Keratinocyte (primary cell): ENCODE measurements around the gene FAR1. TPM values are rescaled to one million over a fixed set of nuclear protein-coding genes. Genes with fewer than 3 reads are reported as not detected.
"Not testable (repeated sequence)": the region's sequence is repeated elsewhere in the genome, so short reads cannot be mapped to it uniquely, and the experiment has no call there.

Experiments used
- DNase-seq: peaks from one replicate; pipeline ENCODE4 v3.0.0-alpha.2; 2011; ENCODE audit warnings: low read depth, missing footprints, low spot score
- FAIRE-seq: peaks from 2 replicates; lab custom pipeline; 2011; peaks lifted over from hg19 to GRCh38; lab: Jason Lieb, UNC
- H2AFZ ChIP-seq: 2 replicates; pipeline ENCODE4 v1.6.0; 2012; ENCODE audit warnings: low read length, control low read depth, inconsistent platforms; ENCODE audit not compliant: control insufficient read depth
- H3K27ac ChIP-seq: 2 replicates; pipeline ENCODE4 v1.5.1; 2011; ENCODE audit warnings: low read length; ENCODE audit not compliant: control insufficient read depth, insufficient read depth
- H3K27me3 ChIP-seq: 3 replicates; pipeline ENCODE4 v1.6.0; 2011; ENCODE audit warnings: low read length; ENCODE audit not compliant: control insufficient read depth, insufficient read depth; ENCODE audit errors: extremely low read depth
- H3K36me3 ChIP-seq, 2 experiments: 2 replicates in 1 of 2; 3 replicates in 1 of 2; pipeline ENCODE4 v1.5.1; 2011; ENCODE audit warnings: low read length in 2 of 2, mild to moderate bottlenecking in 1 of 2; ENCODE audit not compliant: control insufficient read depth in 2 of 2, insufficient read depth in 2 of 2; ENCODE audit errors: extremely low read depth in 1 of 2
- H3K4me1 ChIP-seq: 3 replicates; pipeline ENCODE4 v1.5.1; 2011; ENCODE audit warnings: low read length; ENCODE audit not compliant: control insufficient read depth, insufficient read depth; ENCODE audit errors: extremely low read depth
- H3K4me2 ChIP-seq: 3 replicates; pipeline ENCODE4 v1.6.0; 2011; ENCODE audit warnings: low read depth, low read length; ENCODE audit not compliant: control insufficient read depth, insufficient read depth; ENCODE audit errors: extremely low read depth
- H3K4me3 ChIP-seq, 3 experiments: fragments of 200-600 bp in 1 of 3; sonication (generic) in 1 of 3; 2 replicates in 2 of 3; 3 replicates in 1 of 3; pipeline ENCODE4 v1.5.1; 2011 to 2016; ENCODE audit warnings: low read length in 3 of 3, mild to moderate bottlenecking in 3 of 3, control low read depth in 2 of 3, inconsistent platforms in 1 of 3, low read depth in 1 of 3, mixed read lengths in 1 of 3, mixed run types in 1 of 3, moderate library complexity in 1 of 3; ENCODE audit not compliant: control insufficient read depth in 2 of 3, insufficient read depth in 2 of 3; ENCODE audit errors: extremely low read depth in 1 of 3
- H3K79me2 ChIP-seq: 2 replicates; pipeline ENCODE4 v1.6.0; 2012; ENCODE audit warnings: low read length; ENCODE audit not compliant: control insufficient read depth, insufficient read depth
- H3K9ac ChIP-seq: 3 replicates; pipeline ENCODE4 v1.6.0; 2011; ENCODE audit warnings: low read length; ENCODE audit not compliant: control insufficient read depth, insufficient read depth; ENCODE audit errors: extremely low read depth
- H3K9me1 ChIP-seq: 3 replicates; pipeline ENCODE4 v1.6.0; 2011; ENCODE audit warnings: low read length; ENCODE audit not compliant: control insufficient read depth, insufficient read depth; ENCODE audit errors: extremely low read depth
- H3K9me3 ChIP-seq: 2 replicates; pipeline ENCODE4 v1.5.1; 2012; ENCODE audit warnings: low read depth, low read length; ENCODE audit not compliant: control insufficient read depth
- H4K20me1 ChIP-seq: 3 replicates; pipeline ENCODE4 v1.6.0; 2011; ENCODE audit warnings: low read length; ENCODE audit not compliant: control insufficient read depth, insufficient read depth; ENCODE audit errors: extremely low read depth
- CTCF ChIP-seq, 3 experiments: IDR thresholded peaks in 1 of 3; conservative IDR thresholded peaks in 1 of 3; optimal IDR thresholded peaks in 1 of 3; 2 replicates in 2 of 3; 3 replicates in 1 of 3; pipeline versions ENCODE3 to v1.5.1; 2011; ENCODE audit warnings: low read length in 3 of 3, mild to moderate bottlenecking in 3 of 3, moderate library complexity in 2 of 3, control low read depth in 1 of 3, inconsistent platforms in 1 of 3; ENCODE audit not compliant: insufficient read depth in 2 of 3; ENCODE audit errors: extremely low read depth in 1 of 3
- EZH2 ChIP-seq: IDR thresholded peaks from one replicate; pipeline ENCODE4 v1.6.1; 2012; ENCODE audit warnings: inconsistent platforms, mild to moderate bottlenecking, low read length, moderate library complexity
- dilution Hi-C: fragments of 300-500 bp; cut with MboI; formaldehyde crosslinking; loops from one replicate; pipeline ENCODE4 v1.7.0; 2020; ENCODE audit warnings: low sequenced_read_pairs; ENCODE audit not compliant: extremely low pct_ligation_motif_present
- polyA plus RNA-seq, 5 experiments: library from polyadenylated mRNA; depleted of rRNA in 3 of 5; stranded (reverse) in 3 of 5; stranded (forward) in 1 of 5; unstranded in 1 of 5; fragments of >200 nt; gene quantifications; 1 replicate in 1 of 5; 2 replicates in 3 of 5; 3 replicates in 1 of 5; pipeline versions ENCODE4 v1.2.1 to v1.2.3, GENCODE V29; 2011 to 2012; ENCODE audit warnings: missing spikeins in 2 of 5, low read depth in 1 of 5, low replicate concordance in 1 of 5

Gene FAR1
- polyA plus RNA-seq, 1 donor (not counting 4 experiments of a cell fraction or from before 2014, with no cell fraction given): 140 TPM

- DNase-seq (no peak), FAIRE-seq (no peak)
- dilution Hi-C loops: no loop called here
- H3K9me1 ChIP-seq: no peaks in the 10 kb centered on the region
- no peaks in the 10 kb centered on the region for H3K36me3 ChIP-seq
- H3K9me3 ChIP-seq: no peaks in the 10 kb centered on the region
- no peak overlapping the region for H3K9ac ChIP-seq
- peaks cover 6% of the 10 kb centered on the region for H3K27me3 ChIP-seq
- H2AFZ ChIP-seq: no peak overlapping the region
- no peak overlapping the region for H3K4me3 ChIP-seq
- peaks cover 13% of the 10 kb centered on the region for H3K4me1 ChIP-seq
- H3K79me2 ChIP-seq: no peaks in the 10 kb centered on the region
- no peaks in the 10 kb centered on the region for H4K20me1 ChIP-seq
- no peak overlapping the region for H3K4me2 ChIP-seq
- TF ChIP-seq CTCF (optimal IDR thresholded peaks at IDR 0.05 in 1 of 3, IDR thresholded peaks at IDR 0.05 in 1 of 3, conservative IDR thresholded peaks at IDR 0.05 in 1 of 3; ENCODE audit: extremely low read depth in 1 of 3, insufficient read depth in 2 of 3, low read length in 3 of 3) (no peak), EZH2 (no peak)
- no peak overlapping the region for H3K27ac ChIP-seq
These were observed 21.1 kb upstream of the FAR1 start for GRCh38 chr11:13647391-13647790.

GRCh38 chr11:13649619-13650018 lies 18.8 kb upstream of the FAR1 start:
- dilution Hi-C loops: no loop called here
- Histone ChIP-seq H3K9me1 (no peaks in the 10 kb centered on the region), H3K4me2 (no peak overlapping the region), H3K27ac (no peak overlapping the region), H3K9me3 (no peaks in the 10 kb centered on the region), H4K20me1 (no peaks in the 10 kb centered on the region), H2AFZ (no peak overlapping the region), H3K4me1 (peaks cover 13% of the 10 kb centered on the region), H3K4me3 (no peak overlapping the region), H3K79me2 (no peaks in the 10 kb centered on the region), H3K27me3 (peaks cover 6% of the 10 kb centered on the region), H3K36me3 (no peaks in the 10 kb centered on the region), H3K9ac (no peak overlapping the region)
- no peak for TF ChIP-seq EZH2
- no peak for TF ChIP-seq CTCF (optimal IDR thresholded peaks at IDR 0.05 in 1 of 3, IDR thresholded peaks at IDR 0.05 in 1 of 3, conservative IDR thresholded peaks at IDR 0.05 in 1 of 3; ENCODE audit: extremely low read depth in 1 of 3, insufficient read depth in 2 of 3, low read length in 3 of 3)
- no peak for FAIRE-seq
- DNase-seq: no peak

- FAIRE-seq, H4K20me1 ChIP-seq, H3K4me2 ChIP-seq, H3K4me1 ChIP-seq, H3K9ac ChIP-seq, H3K27ac ChIP-seq, H3K79me2 ChIP-seq, H3K9me1 ChIP-seq, H3K9me3 ChIP-seq, DNase-seq, H2AFZ ChIP-seq, H3K36me3 ChIP-seq, dilution Hi-C loops, H3K4me3 ChIP-seq, H3K27me3 ChIP-seq: not testable (repeated sequence)
These were observed 17.0 kb upstream of the FAR1 start for GRCh38 chr11:13651515-13651914.
